Fibroblast of lung (primary cell): ENCODE results near the gene ABCB4. TPM values are rescaled to one million over a fixed set of nuclear protein-coding genes. Genes with fewer than 3 reads are reported as not detected.

Source experiments
- DNase-seq, 2 donors: peaks; one replicate each; pipeline versions ENCODE4 v3.0.0 to v3.0.0-alpha.2; 2010; ENCODE audit warnings: low read depth in 2 of 2
- H2AFZ ChIP-seq: 2 replicates; pipeline ENCODE4 v1.5.1; 2012; ENCODE audit warnings: low read length, control low read depth, inconsistent platforms
- H3K27ac ChIP-seq: 2 replicates; pipeline ENCODE4 v1.5.1; 2011; ENCODE audit warnings: low read length, control low read depth; ENCODE audit not compliant: insufficient read depth
- H3K27me3 ChIP-seq: 2 replicates; pipeline ENCODE4 v1.5.1; 2011; ENCODE audit warnings: mild to moderate bottlenecking, low read length; ENCODE audit not compliant: control insufficient read depth, insufficient read depth
- H3K36me3 ChIP-seq: 2 replicates; pipeline ENCODE4 v1.5.1; 2011; ENCODE audit warnings: low read length; ENCODE audit not compliant: control insufficient read depth, insufficient read depth
- H3K4me1 ChIP-seq: 2 replicates; pipeline ENCODE4 v1.5.1; 2011; ENCODE audit warnings: low read length; ENCODE audit not compliant: control insufficient read depth, insufficient read depth; ENCODE audit errors: extremely low read depth
- H3K4me2 ChIP-seq: 2 replicates; pipeline ENCODE4 v1.5.1; 2011; ENCODE audit warnings: low read length, control low read depth; ENCODE audit not compliant: insufficient read depth; ENCODE audit errors: extremely low read depth
- H3K4me3 ChIP-seq, 4 experiments: fragments of 200-600 bp in 1 of 4; sonication (generic) in 1 of 4; replicated peaks in 1 of 4; 2 replicates each; pipeline ENCODE4 v1.5.1; 2011 to 2016; ENCODE audit warnings: low read length in 4 of 4, low read depth in 3 of 4, mild to moderate bottlenecking in 3 of 4, control low read depth in 2 of 4, inconsistent platforms in 1 of 4, mixed read lengths in 1 of 4; ENCODE audit not compliant: insufficient read depth in 1 of 4; ENCODE audit errors: control extremely low read depth in 1 of 4
- H3K79me2 ChIP-seq: 2 replicates; pipeline ENCODE4 v1.5.1; 2012; ENCODE audit warnings: mild to moderate bottlenecking, low read length, inconsistent platforms; ENCODE audit not compliant: control insufficient read depth, insufficient read depth
- H3K9ac ChIP-seq: 2 replicates; pipeline ENCODE4 v1.5.1; 2011; ENCODE audit warnings: mild to moderate bottlenecking, low read length, control low read depth; ENCODE audit not compliant: insufficient read depth
- H3K9me3 ChIP-seq: 2 replicates; pipeline ENCODE4 v1.5.1; 2012; ENCODE audit warnings: low read depth, low read length; ENCODE audit not compliant: control insufficient read depth, insufficient read depth
- H4K20me1 ChIP-seq: 2 replicates; pipeline ENCODE4 v1.5.1; 2011; ENCODE audit warnings: low read length; ENCODE audit not compliant: control insufficient read depth, insufficient read depth; ENCODE audit errors: extremely low read depth
- EZH2 ChIP-seq: IDR thresholded peaks from 2 replicates; pipeline ENCODE4 v1.5.1; 2012; ENCODE audit warnings: low read length, control low read depth, mild to moderate bottlenecking; ENCODE audit errors: missing control alignments
- polyA plus RNA-seq, 2 donors: library from polyadenylated mRNA; depleted of rRNA in 1 of 2; stranded (reverse) in 1 of 2; unstranded in 1 of 2; fragments of >200 nt; gene quantifications; 2 replicates each; pipeline ENCODE4 v1.2.1, GENCODE V29; 2011 to 2012; ENCODE audit warnings: missing spikeins in 1 of 2
- total RNA-seq: library from RNA; depleted of rRNA; stranded (reverse); fragments of >200 nt; gene quantifications from 2 replicates; pipeline ENCODE4 v1.2.1, GENCODE V29; 2014
- TF ChIP-seq, protein P1 (sequence below), 2 donors: IDR thresholded peaks in 1 of 2; conservative IDR thresholded peaks in 1 of 2; 1 replicate in 1 of 2; 2 replicates in 1 of 2; pipeline ENCODE4 v1.5.1; 2011 to 2012; ENCODE audit warnings: low read length in 2 of 2, control low read depth in 1 of 2, inconsistent platforms in 1 of 2, low read depth in 1 of 2, mild to moderate bottlenecking in 1 of 2

ABCB4 gene
- total and polyA plus RNA-seq, 2 donors (not counting 1 experiment from before 2014, with no cell fraction given): 0.16 to 0.66 TPM

DNA sequence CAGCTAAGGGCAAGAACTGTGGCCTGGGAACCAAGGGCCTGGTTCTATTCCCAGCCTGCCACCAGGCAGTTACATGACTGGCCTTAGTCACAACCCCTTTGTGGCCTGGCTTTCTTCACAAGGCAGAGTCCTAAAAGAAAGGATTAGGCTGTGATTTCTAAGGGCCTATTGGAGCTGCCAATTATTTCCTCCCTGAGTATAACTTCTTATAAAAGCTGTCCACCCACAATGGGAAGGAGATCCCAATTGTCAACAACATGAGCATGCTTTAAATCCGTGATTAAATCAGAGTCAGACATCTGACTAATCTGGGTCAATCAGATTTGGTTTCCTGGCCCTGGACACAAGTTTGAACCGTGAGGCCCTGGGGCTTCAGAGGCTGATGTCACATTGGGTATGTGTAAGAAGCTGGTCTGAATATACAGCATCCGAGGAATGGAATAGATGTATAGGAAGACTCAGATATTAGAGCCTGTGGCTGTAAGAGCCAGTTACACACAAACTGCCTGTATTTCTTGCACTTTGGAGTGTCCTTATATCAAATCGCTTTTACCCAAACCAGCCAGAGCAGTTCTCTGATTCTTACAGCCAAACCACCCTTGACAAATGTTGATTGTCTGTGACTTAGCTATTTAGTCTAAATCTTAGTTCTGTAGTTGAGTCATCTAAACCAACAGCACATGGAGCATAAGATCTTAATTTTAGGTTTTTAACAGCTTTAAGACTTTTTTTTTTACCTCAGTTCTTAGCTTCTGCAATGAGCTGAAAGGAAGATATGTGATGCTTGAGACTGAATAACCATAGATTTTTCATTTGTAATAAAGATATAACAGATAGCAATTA lies 61.3 kb downstream of the ABCB4 start:
- no peaks in the 10 kb centered on the region for H4K20me1 ChIP-seq
- H3K4me3 ChIP-seq: no peak overlapping the region
- H3K9ac ChIP-seq: no peak overlapping the region
- DNase-seq: peak; percentile 34 to 79
- peaks cover 6% of the 10 kb centered on the region for H3K4me1 ChIP-seq
- H3K36me3 ChIP-seq: no peaks in the 10 kb centered on the region
- H3K27me3 ChIP-seq: no peaks in the 10 kb centered on the region
- no peak overlapping the region for H3K27ac ChIP-seq
- H2AFZ ChIP-seq: no peak overlapping the region
- no peak for TF ChIP-seq EZH2
- no peaks in the 10 kb centered on the region for H3K79me2 ChIP-seq
- H3K9me3 ChIP-seq: no peaks in the 10 kb centered on the region
- peak overlapping the region; percentile 19 for H3K4me2 ChIP-seq

DNA sequence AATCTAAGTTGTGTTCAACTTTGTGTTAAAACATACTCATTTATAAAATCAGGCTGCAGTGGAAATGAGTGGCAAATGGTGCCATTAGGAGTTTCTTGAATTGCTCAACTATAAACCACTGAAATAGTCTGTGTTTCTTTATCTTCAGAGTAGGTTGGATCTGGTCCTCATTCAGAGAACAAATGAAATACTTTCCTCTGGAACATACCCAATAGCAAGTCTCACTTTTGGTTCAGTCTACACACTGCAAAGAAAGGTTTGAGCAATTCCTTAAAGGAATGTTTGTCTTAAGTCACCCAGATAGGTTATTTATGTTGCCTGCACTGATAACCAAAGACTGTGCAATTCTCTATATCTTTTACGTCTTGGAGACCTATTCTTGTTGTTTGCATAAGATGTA lies 62.5 kb downstream of the ABCB4 start:
- Histone ChIP-seq H3K4me3 (no peak overlapping the region), H3K9me3 (no peaks in the 10 kb centered on the region), H3K4me1 (peaks cover 6% of the 10 kb centered on the region), H3K9ac (no peak overlapping the region), H3K27me3 (no peaks in the 10 kb centered on the region), H3K27ac (no peak overlapping the region), H2AFZ (no peak overlapping the region), H4K20me1 (no peaks in the 10 kb centered on the region), H3K36me3 (no peaks in the 10 kb centered on the region), H3K79me2 (no peaks in the 10 kb centered on the region), H3K4me2 (no peak overlapping the region)
- peak; percentile 45 to 79 for DNase-seq
- TF ChIP-seq, protein P1, sequence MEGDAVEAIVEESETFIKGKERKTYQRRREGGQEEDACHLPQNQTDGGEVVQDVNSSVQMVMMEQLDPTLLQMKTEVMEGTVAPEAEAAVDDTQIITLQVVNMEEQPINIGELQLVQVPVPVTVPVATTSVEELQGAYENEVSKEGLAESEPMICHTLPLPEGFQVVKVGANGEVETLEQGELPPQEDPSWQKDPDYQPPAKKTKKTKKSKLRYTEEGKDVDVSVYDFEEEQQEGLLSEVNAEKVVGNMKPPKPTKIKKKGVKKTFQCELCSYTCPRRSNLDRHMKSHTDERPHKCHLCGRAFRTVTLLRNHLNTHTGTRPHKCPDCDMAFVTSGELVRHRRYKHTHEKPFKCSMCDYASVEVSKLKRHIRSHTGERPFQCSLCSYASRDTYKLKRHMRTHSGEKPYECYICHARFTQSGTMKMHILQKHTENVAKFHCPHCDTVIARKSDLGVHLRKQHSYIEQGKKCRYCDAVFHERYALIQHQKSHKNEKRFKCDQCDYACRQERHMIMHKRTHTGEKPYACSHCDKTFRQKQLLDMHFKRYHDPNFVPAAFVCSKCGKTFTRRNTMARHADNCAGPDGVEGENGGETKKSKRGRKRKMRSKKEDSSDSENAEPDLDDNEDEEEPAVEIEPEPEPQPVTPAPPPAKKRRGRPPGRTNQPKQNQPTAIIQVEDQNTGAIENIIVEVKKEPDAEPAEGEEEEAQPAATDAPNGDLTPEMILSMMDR (conservative IDR thresholded peaks at IDR 0.05 in 1 of 2, IDR thresholded peaks at IDR 0.05 in 1 of 2; ENCODE audit: low read depth in 1 of 2, low read length in 2 of 2): no peak
- no peak for TF ChIP-seq EZH2

DNA sequence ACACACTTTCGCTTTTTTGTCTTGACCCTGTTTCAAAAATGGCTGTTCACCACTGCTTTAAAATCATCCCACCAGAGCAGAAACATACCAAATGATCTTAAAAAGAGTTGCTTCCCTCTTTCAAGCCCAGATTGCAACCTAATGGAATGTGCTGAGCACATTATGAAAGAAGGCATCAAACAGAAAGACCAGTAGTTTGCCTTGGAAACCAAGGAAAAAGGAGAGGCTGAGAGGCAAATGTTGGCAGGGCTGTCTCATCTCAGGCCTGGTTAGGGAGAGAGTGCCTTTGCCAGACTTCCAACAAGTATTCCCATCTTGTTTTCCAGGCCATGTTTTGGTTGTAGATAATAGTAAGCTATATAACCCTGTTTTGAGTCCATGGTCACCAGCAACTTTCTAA lies 64.3 kb downstream of the ABCB4 start:
- DNase-seq: no peak
- Histone ChIP-seq H3K36me3 (no peaks in the 10 kb centered on the region), H3K79me2 (no peaks in the 10 kb centered on the region), H2AFZ (no peak overlapping the region), H4K20me1 (no peaks in the 10 kb centered on the region), H3K4me2 (no peak overlapping the region), H3K4me3 (no peak overlapping the region), H3K27ac (no peak overlapping the region), H3K9ac (no peak overlapping the region), H3K27me3 (no peaks in the 10 kb centered on the region), H3K9me3 (no peaks in the 10 kb centered on the region), H3K4me1 (peaks cover 6% of the 10 kb centered on the region)
- TF ChIP-seq EZH2: no peak
- TF ChIP-seq, protein P1 (conservative IDR thresholded peaks at IDR 0.05 in 1 of 2, IDR thresholded peaks at IDR 0.05 in 1 of 2; ENCODE audit: low read depth in 1 of 2, low read length in 2 of 2): no peak
